MM.1S (cell line): Measurements from ENCODE around the gene UFD1.

Experiments
- EZH2phosphoT487 ChIP-seq: fragments of 300-600 bp; sonication (generic); IDR thresholded peaks from 2 replicates; pipeline ENCODE4 v1.6.1; 2018; ENCODE audit warnings: antibody characterized with exemption, low read length
- TF ChIP-seq, protein P1 (sequence below): fragments of 300-600 bp; sonication (generic); IDR thresholded peaks from 2 replicates; pipeline ENCODE4 v1.5.1; 2016; ENCODE audit warnings: antibody characterized with exemption, low read length, mixed read lengths

DNA sequence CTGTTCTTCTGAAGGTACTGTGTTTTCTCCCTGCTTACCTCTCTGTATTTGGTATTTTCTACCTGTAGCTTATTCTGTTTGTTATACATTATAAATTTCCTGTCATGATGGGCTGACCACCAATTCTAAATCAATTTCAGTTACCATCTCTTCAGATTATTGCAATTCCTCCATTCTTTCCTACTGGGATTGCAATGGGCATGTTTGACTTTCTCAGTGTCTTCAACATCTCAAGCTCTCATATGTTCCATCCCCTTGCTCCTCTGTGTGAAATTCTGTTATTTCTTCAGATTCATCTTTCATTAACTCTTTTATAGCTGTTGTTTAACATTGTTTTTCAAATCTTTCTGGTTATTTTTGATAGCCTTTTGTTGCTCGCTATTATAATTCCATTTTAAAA, 16.0 kb downstream of the UFD1 start:
- TF ChIP-seq, protein P1, sequence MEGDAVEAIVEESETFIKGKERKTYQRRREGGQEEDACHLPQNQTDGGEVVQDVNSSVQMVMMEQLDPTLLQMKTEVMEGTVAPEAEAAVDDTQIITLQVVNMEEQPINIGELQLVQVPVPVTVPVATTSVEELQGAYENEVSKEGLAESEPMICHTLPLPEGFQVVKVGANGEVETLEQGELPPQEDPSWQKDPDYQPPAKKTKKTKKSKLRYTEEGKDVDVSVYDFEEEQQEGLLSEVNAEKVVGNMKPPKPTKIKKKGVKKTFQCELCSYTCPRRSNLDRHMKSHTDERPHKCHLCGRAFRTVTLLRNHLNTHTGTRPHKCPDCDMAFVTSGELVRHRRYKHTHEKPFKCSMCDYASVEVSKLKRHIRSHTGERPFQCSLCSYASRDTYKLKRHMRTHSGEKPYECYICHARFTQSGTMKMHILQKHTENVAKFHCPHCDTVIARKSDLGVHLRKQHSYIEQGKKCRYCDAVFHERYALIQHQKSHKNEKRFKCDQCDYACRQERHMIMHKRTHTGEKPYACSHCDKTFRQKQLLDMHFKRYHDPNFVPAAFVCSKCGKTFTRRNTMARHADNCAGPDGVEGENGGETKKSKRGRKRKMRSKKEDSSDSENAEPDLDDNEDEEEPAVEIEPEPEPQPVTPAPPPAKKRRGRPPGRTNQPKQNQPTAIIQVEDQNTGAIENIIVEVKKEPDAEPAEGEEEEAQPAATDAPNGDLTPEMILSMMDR: no peak
- TF ChIP-seq EZH2phosphoT487: no peak
